ENCODE results near the gene PTGER3. TPM values are rescaled to one million over a fixed set of nuclear protein-coding genes. Genes with fewer than 3 reads are reported as not detected.

Gene PTGER3
- total RNA-seq, 1 donor from 2014 or later: 0.54 TPM

DNA sequence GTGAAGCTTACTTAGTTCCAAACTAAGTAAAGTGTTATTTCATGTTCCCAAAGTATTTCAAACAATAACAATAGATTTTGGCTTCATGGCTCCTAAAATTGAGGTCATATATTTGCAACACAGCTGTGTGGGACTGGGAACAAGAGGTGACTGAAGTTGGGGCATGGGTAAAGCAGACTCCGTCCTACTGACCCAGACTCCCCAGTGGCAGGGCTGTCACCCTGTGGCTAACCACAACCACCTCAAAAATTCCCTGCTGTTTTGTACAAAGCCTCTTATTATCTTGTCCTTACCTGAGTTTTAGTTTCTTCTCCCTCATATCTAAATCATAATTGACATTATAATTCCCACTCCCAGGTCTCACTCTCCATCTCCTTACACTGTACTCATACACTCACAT, 117.6 kb downstream of the PTGER3 start:
- Mint-ChIP-seq H3K27ac (no peak overlapping the region), H3K9me3 (peaks cover 7% of the 10 kb centered on the region), H3K4me1 (no peaks in the 10 kb centered on the region), H3K4me3 (no peak overlapping the region), H3K27me3 (ENCODE audit: low read depth) (peaks cover 1% of the 10 kb centered on the region), H3K36me3 (no peaks in the 10 kb centered on the region)
- TF ChIP-seq, protein P1, sequence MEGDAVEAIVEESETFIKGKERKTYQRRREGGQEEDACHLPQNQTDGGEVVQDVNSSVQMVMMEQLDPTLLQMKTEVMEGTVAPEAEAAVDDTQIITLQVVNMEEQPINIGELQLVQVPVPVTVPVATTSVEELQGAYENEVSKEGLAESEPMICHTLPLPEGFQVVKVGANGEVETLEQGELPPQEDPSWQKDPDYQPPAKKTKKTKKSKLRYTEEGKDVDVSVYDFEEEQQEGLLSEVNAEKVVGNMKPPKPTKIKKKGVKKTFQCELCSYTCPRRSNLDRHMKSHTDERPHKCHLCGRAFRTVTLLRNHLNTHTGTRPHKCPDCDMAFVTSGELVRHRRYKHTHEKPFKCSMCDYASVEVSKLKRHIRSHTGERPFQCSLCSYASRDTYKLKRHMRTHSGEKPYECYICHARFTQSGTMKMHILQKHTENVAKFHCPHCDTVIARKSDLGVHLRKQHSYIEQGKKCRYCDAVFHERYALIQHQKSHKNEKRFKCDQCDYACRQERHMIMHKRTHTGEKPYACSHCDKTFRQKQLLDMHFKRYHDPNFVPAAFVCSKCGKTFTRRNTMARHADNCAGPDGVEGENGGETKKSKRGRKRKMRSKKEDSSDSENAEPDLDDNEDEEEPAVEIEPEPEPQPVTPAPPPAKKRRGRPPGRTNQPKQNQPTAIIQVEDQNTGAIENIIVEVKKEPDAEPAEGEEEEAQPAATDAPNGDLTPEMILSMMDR (IDR thresholded peaks at IDR 0.05; ENCODE audit: unreplicated experiment): no peak
- DNase-seq (ENCODE audit: low spot score in 2 of 2, unreplicated experiment in 2 of 2): no peak

DNA sequence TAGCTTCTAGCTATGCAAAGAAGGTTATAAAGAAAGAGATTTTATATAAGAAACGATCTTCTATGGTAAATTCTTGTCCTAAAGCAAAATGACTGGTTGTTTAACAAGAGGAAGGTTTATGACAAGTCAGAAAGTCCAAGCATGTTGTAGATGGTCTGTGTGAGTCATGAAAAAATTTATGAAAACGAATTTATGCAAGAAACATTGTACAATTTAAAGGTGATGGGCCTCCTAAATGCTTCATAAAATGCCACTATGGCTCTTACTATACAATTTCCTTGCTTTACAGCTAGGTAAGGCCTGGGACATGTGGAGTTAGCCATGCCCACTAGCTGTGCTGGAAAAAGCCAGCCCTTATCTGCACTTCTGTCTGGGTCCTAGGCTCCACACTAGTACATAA, 125.4 kb downstream of the PTGER3 start:
- Mint-ChIP-seq H3K4me3 (no peak overlapping the region), H3K27me3 (ENCODE audit: low read depth) (no peaks in the 10 kb centered on the region), H3K36me3 (no peaks in the 10 kb centered on the region), H3K4me1 (no peaks in the 10 kb centered on the region), H3K9me3 (peaks cover 45% of the 10 kb centered on the region), H3K27ac (no peak overlapping the region)
- TF ChIP-seq, protein P1 (IDR thresholded peaks at IDR 0.05; ENCODE audit: unreplicated experiment): no peak
- no peak for DNase-seq (ENCODE audit: low spot score in 2 of 2, unreplicated experiment in 2 of 2)

Small RNA genes within 50 kb of the gene (microRNA-seq; reads per million reads assigned to microRNA genes)
- 649 reads per million, percentile 77 among the genes with 10 or more reads in this experiment for gene MIR186

Other genes with a start within 250 kb of the PTGER3 start
- gene ZRANB2, start 33.2 kb upstream of the PTGER3 start, total RNA-seq: 146 to 159 TPM (median 148 TPM) in 3 replicates

All from mesothelial cell of epicardium (in vitro differentiated cells).